Stimulated activated CD8-positive, alpha-beta memory T cell treated with anti-CD3 and anti-CD28 coated beads, Interleukin-15, amount 100 ng/mL, for 4 hours (primary cell): ENCODE data around the gene SPRYD7.
"Not testable (repeated sequence)": the region's sequence is repeated elsewhere in the genome, so short reads cannot be mapped to it uniquely, and the experiment has no call there.

Source experiments
- DNase-seq, 2 donors: peaks; one replicate each; pipeline ENCODE4 v3.0.0-alpha.2; 2020; ENCODE audit warnings: low read depth in 2 of 2

SPRYD7 gene, protein sequence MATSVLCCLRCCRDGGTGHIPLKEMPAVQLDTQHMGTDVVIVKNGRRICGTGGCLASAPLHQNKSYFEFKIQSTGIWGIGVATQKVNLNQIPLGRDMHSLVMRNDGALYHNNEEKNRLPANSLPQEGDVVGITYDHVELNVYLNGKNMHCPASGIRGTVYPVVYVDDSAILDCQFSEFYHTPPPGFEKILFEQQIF

DNA sequence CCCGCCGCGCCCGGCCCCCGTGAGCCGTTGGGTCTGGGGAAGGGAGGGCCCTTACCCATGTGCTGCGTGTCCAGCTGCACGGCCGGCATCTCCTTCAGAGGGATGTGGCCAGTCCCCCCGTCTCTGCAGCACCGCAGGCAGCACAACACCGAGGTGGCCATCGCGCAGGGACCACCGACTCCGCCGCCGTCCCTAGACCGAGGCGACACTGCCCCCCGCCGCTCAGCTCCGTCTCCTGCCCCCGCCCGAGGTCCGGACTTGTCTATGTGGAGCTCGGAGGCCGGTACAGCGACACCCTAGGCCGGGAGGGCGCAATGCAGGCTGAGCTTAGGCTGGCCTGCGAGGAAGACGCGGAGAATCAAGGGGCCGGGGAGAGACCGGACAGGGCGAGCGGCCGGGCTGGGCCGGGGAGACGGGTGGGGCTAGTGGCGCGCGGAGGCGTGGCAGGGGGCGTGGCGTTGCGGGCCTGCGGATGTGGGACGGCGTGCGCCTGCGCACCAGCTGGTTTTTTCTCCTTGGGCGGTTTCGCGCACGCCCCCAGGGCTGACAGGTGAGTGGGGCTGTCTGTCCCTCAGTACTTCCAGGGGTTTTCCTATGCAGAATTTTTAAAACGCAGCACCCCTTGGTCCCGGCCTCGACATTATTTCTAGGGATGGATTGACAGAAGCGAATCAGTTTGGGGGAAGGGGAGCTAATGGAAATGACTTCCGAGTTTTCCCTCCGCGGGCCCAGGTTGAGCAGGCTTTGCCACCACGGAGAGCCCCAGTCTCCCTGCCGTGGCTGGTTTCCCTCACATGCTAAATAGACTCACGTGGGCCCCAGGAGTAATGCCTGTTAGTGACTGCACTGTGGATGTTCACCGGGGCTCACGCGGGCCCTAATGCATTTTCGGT is at the start of gene SPRYD7:
Gene SPRYD7, minus strand, starts transcription at position 266 of the 893 bp plus-strand sequence. Its CDS starts 105 bp downstream, at position 161.
- peak; percentile 81 to 86 for DNase-seq

DNA sequence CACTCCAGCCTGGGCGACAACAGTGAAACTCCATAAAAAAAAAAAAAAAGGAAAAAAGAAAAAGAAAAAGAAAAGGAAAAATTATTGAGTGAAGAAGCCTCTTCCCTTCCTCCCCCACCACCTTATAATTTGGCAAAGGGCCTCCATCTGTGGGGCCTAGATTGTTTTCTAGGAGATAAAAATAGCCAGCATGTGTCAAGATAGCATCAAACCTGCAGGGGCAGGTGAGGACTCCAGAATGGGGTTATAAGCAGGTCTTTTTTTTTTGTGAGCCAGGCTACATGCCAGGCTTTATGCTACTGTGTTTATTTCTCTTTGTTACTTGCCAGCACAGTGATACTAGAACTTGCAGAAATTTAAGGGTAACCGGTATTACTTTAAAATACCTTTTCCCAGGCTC is 49.0 kb upstream of the SPRYD7 start:
- DNase-seq, result no peak

DNA sequence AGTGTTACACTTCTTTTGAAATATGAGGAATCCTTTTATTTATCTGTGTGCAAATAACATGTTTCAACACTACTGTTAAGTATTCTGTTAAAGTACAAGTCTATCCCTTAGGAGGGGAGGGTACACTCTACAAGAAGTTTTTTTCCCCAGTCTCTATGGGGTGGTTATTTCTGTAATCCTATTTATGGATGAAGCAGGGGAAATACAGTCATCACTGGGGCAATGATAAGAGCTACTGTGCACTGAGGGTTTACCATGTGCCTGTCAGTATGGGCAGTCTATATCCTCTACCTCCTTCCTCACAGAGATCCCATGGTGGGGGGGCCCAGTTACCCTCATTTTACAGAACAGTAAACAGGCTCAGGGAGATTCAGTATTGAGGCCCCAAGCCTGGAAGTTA is 44.1 kb upstream of the SPRYD7 start:
- DNase-seq, result no peak

DNA sequence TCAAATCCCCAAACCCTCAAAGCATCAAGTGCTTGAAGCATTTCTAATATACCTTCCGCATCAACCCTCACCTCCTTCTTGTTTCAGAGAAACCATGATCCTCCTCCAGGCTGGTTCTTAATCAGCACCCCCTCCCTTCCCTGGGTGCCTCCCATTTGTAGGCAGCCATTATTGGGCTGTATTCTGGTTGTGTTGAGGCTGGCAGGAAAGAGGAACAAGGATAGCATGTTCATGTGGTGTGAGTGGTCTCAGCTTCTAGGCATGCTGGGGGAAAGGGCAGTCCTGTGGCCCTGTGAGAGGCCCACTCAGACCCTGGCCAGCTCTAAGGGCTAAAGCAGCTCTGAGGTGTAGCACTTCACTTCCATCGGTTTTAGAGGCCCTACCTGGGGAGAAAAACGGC is 41.9 kb upstream of the SPRYD7 start:
- DNase-seq, result no peak

DNA sequence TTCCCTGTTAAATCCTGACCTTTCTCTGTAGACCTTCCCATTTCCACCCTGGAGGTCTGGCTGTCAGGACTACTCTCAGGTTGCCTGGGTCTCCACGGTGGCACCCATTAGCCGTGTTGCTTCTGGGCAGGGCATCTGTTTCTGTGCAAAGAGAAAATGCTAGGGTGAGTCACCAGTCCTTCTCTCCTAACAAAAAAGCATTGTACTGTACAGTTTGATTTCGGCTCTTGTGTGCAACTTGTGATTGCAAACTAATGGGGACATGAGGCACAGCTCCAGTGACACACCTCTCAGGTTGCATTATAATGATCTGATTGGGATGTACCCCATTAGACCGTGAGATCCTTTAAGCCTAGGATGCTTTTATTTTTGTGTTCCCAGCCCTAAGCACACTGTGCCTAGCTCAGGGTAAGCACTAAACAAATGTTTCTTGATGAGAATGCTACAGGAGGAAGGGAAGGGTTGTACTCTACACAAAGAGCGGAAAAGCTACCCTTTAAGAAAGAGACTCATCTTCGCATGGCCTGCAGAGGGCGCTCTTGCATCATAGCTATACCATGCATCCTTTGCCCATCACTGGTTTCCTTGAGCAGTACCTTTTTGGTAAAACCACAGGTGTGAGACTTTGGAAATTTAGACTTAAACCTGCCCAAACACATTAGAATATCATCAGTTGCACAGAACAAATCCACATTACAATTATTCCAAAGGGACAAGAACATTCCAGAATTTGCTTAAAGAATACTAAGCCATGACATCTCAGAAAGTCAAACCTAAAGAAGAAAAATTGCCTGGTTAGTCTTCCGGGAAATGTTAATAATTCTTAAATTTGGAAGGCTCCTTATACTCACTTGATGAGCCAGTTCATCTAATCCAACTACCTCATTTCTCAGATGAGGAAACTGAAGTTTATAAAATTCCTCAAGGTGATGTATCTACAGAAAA is 40.4 kb upstream of the SPRYD7 start:
- DNase-seq, result peak; percentile 34 to 43

- no peak for DNase-seq
Observed at GRCh38 chr13:49975826-49976225, 39.7 kb upstream of the SPRYD7 start.

DNA sequence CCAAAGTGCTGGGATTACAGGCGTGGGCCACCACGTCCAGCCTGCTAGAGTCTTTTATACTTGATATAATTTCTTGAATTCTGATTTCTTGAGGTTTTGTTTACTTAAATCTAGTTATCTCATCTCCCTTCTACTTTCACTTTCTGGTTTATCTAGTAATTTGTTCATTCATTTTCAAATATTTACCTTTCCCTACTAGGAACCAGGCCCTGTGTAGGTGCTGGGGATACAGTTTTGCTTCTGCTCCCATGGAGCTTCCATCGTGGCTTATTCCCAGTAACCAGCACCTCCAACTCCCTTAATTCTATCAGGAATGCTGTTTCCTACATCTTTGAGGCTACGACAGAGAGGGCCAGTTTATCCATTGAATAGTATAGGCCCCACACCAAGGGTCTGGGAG is 36.6 kb upstream of the SPRYD7 start:
- DNase-seq, result no peak

- DNase-seq, result no peak
Observed at GRCh38 chr13:49967456-49967855, 31.3 kb upstream of the SPRYD7 start.

DNA sequence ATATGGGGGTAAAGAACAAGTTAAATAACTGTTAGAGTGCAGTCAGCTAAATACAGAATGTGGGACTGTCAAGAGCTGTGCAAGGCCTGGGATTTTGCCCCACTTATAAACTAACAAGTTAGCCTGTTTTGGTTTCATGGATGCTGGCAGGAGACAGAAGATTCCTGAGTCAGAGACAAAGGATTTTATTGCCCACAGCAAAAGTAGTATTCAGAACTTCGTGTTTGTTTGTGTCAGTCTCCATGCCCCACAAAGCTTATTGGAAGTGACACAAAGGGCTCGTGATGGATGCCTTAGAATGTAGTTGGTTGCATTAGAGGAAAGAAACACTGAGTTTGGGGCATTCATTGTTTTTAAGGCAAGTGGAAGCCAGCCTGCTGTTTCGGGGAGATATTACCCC is 22.2 kb upstream of the SPRYD7 start:
- DNase-seq, result no peak

DNA sequence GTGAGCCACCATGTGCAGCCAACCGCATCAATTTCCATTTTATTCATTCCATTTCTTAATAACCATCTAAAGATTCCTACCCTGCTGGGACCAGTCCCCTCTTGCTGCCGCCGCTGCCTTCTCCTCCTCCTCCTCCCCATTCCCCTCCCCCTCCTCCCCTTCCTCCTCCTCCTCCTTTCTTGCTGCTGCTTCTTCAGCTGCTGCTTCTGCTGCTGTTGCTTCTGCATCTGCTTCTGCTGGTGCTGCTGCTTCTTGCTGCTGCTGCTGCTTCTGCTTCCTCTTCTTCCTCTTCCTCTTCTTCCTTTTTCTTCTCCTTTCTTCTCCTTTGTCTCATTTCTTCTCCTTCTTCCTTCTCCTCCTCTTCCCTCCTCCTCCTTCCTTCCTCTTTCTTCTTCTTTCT is 20.0 kb upstream of the SPRYD7 start:
- no peak for DNase-seq

DNA sequence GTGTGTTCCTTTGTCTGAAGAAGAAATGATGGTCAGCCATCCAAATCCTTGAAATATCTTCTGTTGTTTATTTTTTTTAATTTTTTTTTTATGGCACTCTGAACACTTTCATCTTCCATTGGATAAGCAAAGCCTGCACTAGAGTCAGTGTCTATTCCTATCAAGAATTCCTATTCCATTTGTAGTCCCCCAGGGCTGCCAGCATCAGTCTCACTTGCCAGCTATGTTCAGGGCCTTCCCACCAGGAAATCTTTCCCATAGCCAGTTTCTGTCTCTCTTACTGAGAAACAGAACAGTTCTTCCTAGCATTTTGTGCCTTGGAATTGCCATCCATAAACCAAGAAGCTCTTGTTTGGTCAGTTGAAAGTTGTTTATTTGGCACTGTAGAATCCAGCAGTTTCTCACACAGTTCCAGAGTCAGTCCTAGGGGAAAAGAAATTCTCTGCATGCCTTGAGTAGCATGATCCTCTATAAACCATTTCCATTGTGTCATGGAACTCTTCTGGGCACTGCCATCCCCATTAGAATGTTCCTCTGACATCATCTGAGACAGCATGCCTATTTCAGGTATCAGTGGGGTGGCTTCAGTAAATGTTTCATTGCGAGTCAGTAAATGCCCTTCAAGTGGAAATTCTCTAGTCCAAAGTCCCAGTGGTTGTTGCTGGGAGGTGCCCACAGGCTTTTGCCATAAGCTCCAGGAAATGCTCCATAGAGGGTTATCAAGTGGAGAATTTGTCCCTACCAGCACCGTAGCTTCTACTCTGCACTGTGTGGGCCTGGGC is 18.7 kb upstream of the SPRYD7 start:
- DNase-seq, result no peak

- no peak for DNase-seq
Observed at GRCh38 chr13:49953560-49953959, 17.4 kb upstream of the SPRYD7 start.

GRCh38 chr13:49951754-49952535 is 15.8 kb upstream of the SPRYD7 start:
- no peak for DNase-seq

DNA sequence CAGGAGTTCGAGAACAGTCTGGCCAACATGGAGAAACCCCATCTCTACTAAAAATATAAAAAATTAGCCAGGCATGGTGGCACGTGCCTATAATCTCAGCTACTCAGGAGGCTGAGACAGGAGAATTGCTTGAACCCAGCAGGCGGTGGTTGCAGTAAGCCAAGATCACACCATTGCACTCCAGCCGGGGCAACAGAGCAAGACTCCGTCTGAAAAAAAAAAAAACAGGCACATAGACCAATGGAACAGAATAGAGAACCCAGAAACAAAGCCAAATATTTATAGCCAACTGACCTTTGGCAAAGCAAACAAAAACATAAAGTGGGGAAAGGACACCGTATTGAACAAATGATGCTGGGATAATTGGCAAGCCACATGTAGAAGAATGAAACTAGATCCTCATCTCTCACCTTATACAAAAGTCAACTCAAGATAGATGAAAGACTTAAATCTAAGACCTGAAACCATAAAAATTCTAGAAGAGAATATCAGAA is 12.7 kb upstream of the SPRYD7 start:
- not testable (repeated sequence) for DNase-seq

GRCh38 chr13:49939321-49939720 is 3.2 kb upstream of the SPRYD7 start:
- DNase-seq, result no peak

- no peak for DNase-seq
Observed at GRCh38 chr13:49938921-49939320, 2.8 kb upstream of the SPRYD7 start.

DNA sequence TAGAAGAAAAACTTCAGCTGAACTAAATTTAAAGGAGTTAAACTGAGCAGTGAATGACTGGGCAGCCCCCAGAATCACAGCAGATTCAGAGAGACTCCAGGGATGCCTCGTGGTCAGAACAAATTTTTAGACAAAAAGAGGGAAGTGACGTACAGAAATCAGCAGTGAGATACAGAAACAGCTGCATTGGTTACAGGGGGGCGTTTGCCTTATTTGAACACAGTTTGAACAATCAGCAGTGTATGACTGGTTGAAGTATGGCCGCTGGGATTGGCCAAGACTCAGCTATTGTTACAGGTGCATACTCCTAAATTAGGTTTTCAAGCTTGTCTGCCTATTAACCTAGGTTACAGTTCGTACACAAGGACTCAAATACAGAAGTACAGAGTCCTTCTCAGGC is 2.2 kb upstream of the SPRYD7 start:
- DNase-seq, result no peak

DNA sequence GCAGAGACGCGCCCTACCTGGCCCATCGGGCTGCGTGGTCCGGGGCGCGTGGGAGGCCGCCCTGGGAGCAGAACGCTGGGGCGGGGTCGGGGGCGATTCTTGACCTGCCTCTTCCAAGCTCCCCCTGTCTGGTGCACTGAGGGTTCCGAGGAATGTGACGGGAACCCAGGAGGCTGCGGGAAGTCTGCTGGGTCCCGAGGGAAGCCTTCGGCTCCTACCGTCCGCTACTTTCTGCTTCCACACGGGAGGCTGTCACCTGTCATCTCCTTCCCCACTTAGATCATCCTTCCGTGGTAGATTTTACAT is 781 bp upstream of the SPRYD7 start:
- no peak for DNase-seq

- peak; percentile 1 to 6 for DNase-seq
Observed at GRCh38 chr13:49935171-49936074, 717 bp downstream of the SPRYD7 start.

DNA sequence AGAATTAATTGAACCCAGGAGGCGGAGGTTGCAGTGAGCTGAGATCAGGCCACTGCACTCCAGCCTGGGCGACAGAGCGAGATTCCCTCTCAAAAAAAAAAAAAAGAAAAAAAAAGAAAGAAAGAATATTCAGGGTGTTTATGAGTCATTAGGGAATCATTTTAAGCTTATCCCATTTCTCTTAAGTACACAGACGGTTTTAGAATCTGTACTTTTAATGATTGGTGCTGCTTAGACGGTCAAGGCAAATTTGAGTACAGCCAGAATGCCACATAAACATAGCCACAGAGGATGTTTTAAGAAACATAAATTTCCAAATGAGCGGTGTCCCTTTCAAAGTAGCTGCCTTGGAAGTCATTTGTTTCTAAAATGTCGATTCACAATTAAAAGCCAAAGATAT is 2.6 kb downstream of the SPRYD7 start:
- no peak for DNase-seq
